ENCODE measurements around the gene MYL2. TPM values are rescaled to one million over a fixed set of nuclear protein-coding genes. Genes with fewer than 3 reads are reported as not detected.
A peak's percentile ranks its signal among the peaks of the same experiment; 100 is the strongest.

The MYL2 gene
- total and polyA plus RNA-seq, 9 of the 15 experiments (the other 6 are each of a cell fraction or from before 2014, with no cell fraction given), result not detected

- ChIA-PET POLR2A (no interaction called here), CTCF (ENCODE audit: low intra/inter-chr PET ratio) (no interaction called here)
- H3K4me3 ChIP-seq, result no peak overlapping the region
- H2AFZ ChIP-seq (ENCODE audit: low read depth, low read length), result no peak overlapping the region
- intact Hi-C loops (cut with micrococcal nuclease), result no loop called here
- H4K20me1 ChIP-seq (replicated peaks; ENCODE audit: control insufficient read depth, insufficient read depth, low read length), result no peaks in the 10 kb centered on the region
- BruUV-seq (replicated peaks), result no TSS peak
- 0% methylated on average over 2 of the region's 2 CpGs for WGBS (ENCODE audit: insufficient coverage, low coverage, missing lambda C conversion rate)
- H3K4me2 ChIP-seq (ENCODE audit: insufficient read depth, low read length), result no peak overlapping the region
- no peaks in the 10 kb centered on the region for H3K4me1 ChIP-seq (replicated peaks in 1 of 2; ENCODE audit: control insufficient read depth in 2 of 2, insufficient read depth in 2 of 2, low read length in 2 of 2)
- TF ChIP-seq RBM25 (IDR thresholded peaks at IDR 0.05; ENCODE audit: low read depth, low read length, severe bottlenecking), result peak; percentile 88
- TF ChIP-seq NBN (IDR thresholded peaks at IDR 0.05; ENCODE audit: low read depth), result no peak
- no peak for TF ChIP-seq NUFIP1 (IDR thresholded peaks at IDR 0.05; ENCODE audit: partially characterized antibody)
- no peaks in the 10 kb centered on the region for H3K36me3 ChIP-seq (ENCODE audit: control insufficient read depth, insufficient read depth, low read length)
- FAIRE-seq (no peak), ATAC-seq (no peak), DNase-seq (ENCODE audit: extremely low read depth in 1 of 4, low spot score in 3 of 4) (no peak)
- H3K27me3 ChIP-seq (ENCODE audit: control insufficient read depth in 2 of 2, insufficient read depth in 2 of 2, low read length in 2 of 2), result peaks cover under 1 to 17% of the 10 kb centered on the region in 2 experiments; a peak in 2 of 5 replicates
- in situ Hi-C loops (cut with MboI), result no loop called here
- no peaks in the 10 kb centered on the region for H3K9me3 ChIP-seq (replicated peaks; ENCODE audit: control insufficient read depth, insufficient read depth, low read depth, low read length)
- H3K79me2 ChIP-seq (ENCODE audit: control insufficient read depth, insufficient read depth, low read length), result no peaks in the 10 kb centered on the region
- H3K9me1 ChIP-seq (ENCODE audit: control insufficient read depth, insufficient read depth, low read length), result no peaks in the 10 kb centered on the region
- no peak overlapping the region for H3K9ac ChIP-seq (ENCODE audit: insufficient read depth in 1 of 2, low read depth in 2 of 2, low read length in 2 of 2)
- H3K27ac ChIP-seq (ENCODE audit: extremely low read depth, low read depth, low read length), result no peak overlapping the region
Measured at GRCh38 chr12:110960795-110961194, 40.4 kb upstream of the MYL2 start.

DNA sequence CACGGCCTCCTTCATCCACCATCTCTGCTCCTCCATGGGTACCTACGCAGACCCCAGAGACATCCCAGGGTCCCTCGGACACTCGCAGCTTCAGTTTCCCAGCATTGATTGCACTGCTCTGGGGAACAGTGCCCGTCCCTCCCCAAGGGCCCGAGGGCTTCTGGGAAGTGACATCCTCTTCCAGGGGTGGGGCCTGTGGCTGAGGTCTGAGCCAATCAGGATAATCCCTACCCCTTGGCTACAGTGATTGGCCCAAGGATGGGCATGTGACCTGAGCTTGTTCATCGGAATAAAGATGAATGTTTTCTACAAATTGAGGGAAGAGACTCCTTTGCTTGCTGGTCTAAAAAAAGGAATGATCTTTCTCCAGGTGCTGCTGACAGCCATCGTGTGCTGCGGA lies 37.3 kb upstream of the MYL2 start:
- FAIRE-seq (peak; percentile 49), DNase-seq (ENCODE audit: extremely low read depth in 1 of 4, low spot score in 3 of 4) (peak; percentile 6 to 61 (median 48)), ATAC-seq (peak; percentile 97)
- WGBS (ENCODE audit: insufficient coverage, low coverage, missing lambda C conversion rate), result 2% methylated on average over 9 of the region's 9 CpGs
- Histone ChIP-seq H3K9me3 (replicated peaks; ENCODE audit: control insufficient read depth, insufficient read depth, low read depth, low read length) (no peaks in the 10 kb centered on the region), H3K4me1 (replicated peaks in 1 of 2; ENCODE audit: control insufficient read depth in 2 of 2, insufficient read depth in 2 of 2, low read length in 2 of 2) (no peaks in the 10 kb centered on the region), H3K4me2 (ENCODE audit: insufficient read depth, low read length) (peak overlapping the region; percentile 44), H3K79me2 (ENCODE audit: control insufficient read depth, insufficient read depth, low read length) (no peaks in the 10 kb centered on the region), H3K9ac (ENCODE audit: insufficient read depth in 1 of 2, low read depth in 2 of 2, low read length in 2 of 2) (no peak overlapping the region), H4K20me1 (replicated peaks; ENCODE audit: control insufficient read depth, insufficient read depth, low read length) (no peaks in the 10 kb centered on the region), H2AFZ (ENCODE audit: low read depth, low read length) (peak overlapping the region; percentile 61; the same call in 1 of the 2 replicates), H3K4me3 (no peak overlapping the region), H3K9me1 (ENCODE audit: control insufficient read depth, insufficient read depth, low read length) (no peaks in the 10 kb centered on the region), H3K27ac (ENCODE audit: extremely low read depth, low read depth, low read length) (no peak overlapping the region), H3K36me3 (ENCODE audit: control insufficient read depth, insufficient read depth, low read length) (no peaks in the 10 kb centered on the region), H3K27me3 (ENCODE audit: control insufficient read depth in 2 of 2, insufficient read depth in 2 of 2, low read length in 2 of 2) (peaks cover 0 to 11% of the 10 kb centered on the region in 2 experiments; a peak in 1 of 5 replicates)
- ChIA-PET CTCF (ENCODE audit: low intra/inter-chr PET ratio) (no interaction called here), POLR2A (interaction anchor here (0.7 kb wide), 1 partner anchor 205 kb away, joined by 3 read pairs; no protein-coding TSS in a partner anchor)
- in situ Hi-C loops (cut with MboI) (no loop called here), intact Hi-C loops (cut with micrococcal nuclease) (no loop called here)
- no TSS peak for BruUV-seq (replicated peaks)
- no peak for TF ChIP-seq PRMT5 (CRISPR knock-in tag; IDR thresholded peaks at IDR 0.05)
- TF ChIP-seq, protein P1, sequence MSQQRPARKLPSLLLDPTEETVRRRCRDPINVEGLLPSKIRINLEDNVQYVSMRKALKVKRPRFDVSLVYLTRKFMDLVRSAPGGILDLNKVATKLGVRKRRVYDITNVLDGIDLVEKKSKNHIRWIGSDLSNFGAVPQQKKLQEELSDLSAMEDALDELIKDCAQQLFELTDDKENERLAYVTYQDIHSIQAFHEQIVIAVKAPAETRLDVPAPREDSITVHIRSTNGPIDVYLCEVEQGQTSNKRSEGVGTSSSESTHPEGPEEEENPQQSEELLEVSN (IDR thresholded peaks at IDR 0.05; ENCODE audit: borderline replicate concordance in 1 of 2, extremely low read depth in 1 of 2, insufficient read depth in 1 of 2, insufficient read length in 1 of 2, low read depth in 1 of 2, low read length in 1 of 2, poor library complexity in 1 of 2, severe bottlenecking in 1 of 2), result no peak
- TF ChIP-seq, protein P2, sequence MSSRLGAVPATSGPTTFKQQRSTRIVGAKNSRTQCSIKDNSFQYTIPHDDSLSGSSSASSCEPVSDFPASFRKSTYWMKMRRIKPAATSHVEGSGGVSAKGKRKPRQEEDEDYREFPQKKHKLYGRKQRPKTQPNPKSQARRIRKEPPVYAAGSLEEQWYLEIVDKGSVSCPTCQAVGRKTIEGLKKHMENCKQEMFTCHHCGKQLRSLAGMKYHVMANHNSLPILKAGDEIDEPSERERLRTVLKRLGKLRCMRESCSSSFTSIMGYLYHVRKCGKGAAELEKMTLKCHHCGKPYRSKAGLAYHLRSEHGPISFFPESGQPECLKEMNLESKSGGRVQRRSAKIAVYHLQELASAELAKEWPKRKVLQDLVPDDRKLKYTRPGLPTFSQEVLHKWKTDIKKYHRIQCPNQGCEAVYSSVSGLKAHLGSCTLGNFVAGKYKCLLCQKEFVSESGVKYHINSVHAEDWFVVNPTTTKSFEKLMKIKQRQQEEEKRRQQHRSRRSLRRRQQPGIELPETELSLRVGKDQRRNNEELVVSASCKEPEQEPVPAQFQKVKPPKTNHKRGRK (tag; IDR thresholded peaks at IDR 0.05), result no peak
- TF ChIP-seq ZNF77 (CRISPR knock-in tag; IDR thresholded peaks at IDR 0.05), result no peak
- TF ChIP-seq FOXK2 (conservative IDR thresholded peaks at IDR 0.05 in 1 of 2, IDR thresholded peaks at IDR 0.05 in 1 of 2; ENCODE audit: low read depth in 2 of 2), result no peak
- TF ChIP-seq USF1 (CRISPR knock-in tag; IDR thresholded peaks at IDR 0.05), result peak; percentile 84
- no peak for TF ChIP-seq TCF7L2 (IDR thresholded peaks at IDR 0.05; ENCODE audit: low read depth, low read length)
- no peak for TF ChIP-seq CBFA2T2 (conservative IDR thresholded peaks at IDR 0.05)
- peak; percentile 82 for TF ChIP-seq RAD51 (IDR thresholded peaks at IDR 0.05; ENCODE audit: borderline replicate concordance, low read depth)
